PC-3 (cell line): Measurements from ENCODE around the gene CERS6. TPM values are rescaled to one million over a fixed set of nuclear protein-coding genes. Genes with fewer than 3 reads are reported as not detected.

ENCODE experiments used
- ATAC-seq: fragments of 200-7000 bp; cut with Tn5 transposase; 2 replicates; pipeline ENCODE4 v1.9.1; 2020; ENCODE audit warnings: mild to moderate bottlenecking, moderate library complexity
- BruUV-seq: library from RNA; stranded (reverse); fragments of 400-500 nt; replicated peaks from 2 replicates; lab custom pipeline; 2021; lab: Mats Ljungman, UMichigan
- CTCF ChIA-PET: fragments of 300-600 bp; sonication (Branson Sonifier 250); formaldehyde crosslinking; loops from one replicate; lab custom pipeline; 2022; ENCODE audit warnings: antibody characterized with exemption; lab: Charles Lee
- POLR2A ChIA-PET: fragments of 300-600 bp; sonication (Branson Sonifier 250); formaldehyde crosslinking; loops from one replicate; lab custom pipeline; 2022; ENCODE audit warnings: antibody characterized with exemption; ENCODE audit not compliant: unreplicated experiment; lab: Charles Lee
- DNase-seq: peaks from one replicate; pipeline ENCODE4 v3.0.0-alpha.2; 2015
- H2AFZ ChIP-seq: fragments of 300-600 bp; sonication (generic); 2 replicates; pipeline ENCODE4 v1.6.0; 2016; ENCODE audit warnings: antibody characterized with exemption, low read length
- H3F3A ChIP-seq: fragments of 300-600 bp; sonication (generic); one replicate; pipeline ENCODE4 v1.6.0; 2017; ENCODE audit warnings: antibody characterized with exemption, low read length, control low read depth, mild to moderate bottlenecking; ENCODE audit not compliant: unreplicated experiment
- H3K27ac ChIP-seq: fragments of 300-600 bp; sonication (generic); 2 replicates; pipeline ENCODE4 v1.5.1; 2016; ENCODE audit warnings: mild to moderate bottlenecking, low read length
- H3K27me3 ChIP-seq: fragments of 300-600 bp; sonication (generic); 2 replicates; pipeline ENCODE4 v1.6.1; 2016; ENCODE audit warnings: low read length, mixed read lengths
- H3K36me3 ChIP-seq: fragments of 300-600 bp; sonication (generic); 2 replicates; pipeline ENCODE4 v1.6.1; 2016; ENCODE audit warnings: low read depth, mixed run types, low read length, mixed read lengths
- H3K4me1 ChIP-seq: fragments of 300-600 bp; sonication (generic); 2 replicates; pipeline ENCODE4 v1.5.1; 2016; ENCODE audit warnings: low read length; ENCODE audit not compliant: insufficient read depth
- H3K4me2 ChIP-seq: fragments of 300-600 bp; sonication (generic); 2 replicates; pipeline ENCODE4 v1.6.0; 2016; ENCODE audit warnings: low read length
- H3K4me3 ChIP-seq: fragments of 300-600 bp; sonication (generic); 2 replicates; pipeline ENCODE4 v1.5.1; 2016; ENCODE audit warnings: mild to moderate bottlenecking, low read length, mixed read lengths
- H3K79me2 ChIP-seq: fragments of 300-600 bp; sonication (generic); 2 replicates; pipeline ENCODE4 v1.6.1; 2017; ENCODE audit warnings: low read length, mixed read lengths
- H3K9ac ChIP-seq: fragments of 300-600 bp; sonication (generic); 2 replicates; pipeline ENCODE4 v1.6.0; 2016; ENCODE audit warnings: mild to moderate bottlenecking, low read length
- H3K9me2 ChIP-seq: fragments of 300-600 bp; sonication (generic); replicated peaks from 2 replicates; pipeline ENCODE4 v1.6.1; 2016; ENCODE audit warnings: mixed run types, low read length, mixed read lengths
- H3K9me3 ChIP-seq: fragments of 300-600 bp; sonication (generic); 2 replicates; pipeline ENCODE4 v1.6.1; 2016; ENCODE audit warnings: low read length, mixed read lengths
- H4K20me1 ChIP-seq: fragments of 300-600 bp; sonication (generic); 2 replicates; pipeline ENCODE4 v1.6.1; 2016; ENCODE audit warnings: low read length, mixed read lengths
- CTCF ChIP-seq: fragments of 300-600 bp; sonication (generic); conservative IDR thresholded peaks from 2 replicates; pipeline ENCODE4 v1.5.1; 2017; ENCODE audit warnings: antibody characterized with exemption, low read depth, mild to moderate bottlenecking, low read length
- EZH2 ChIP-seq: fragments of 300-600 bp; sonication (generic); IDR thresholded peaks from one replicate; pipeline ENCODE4 v1.6.1; 2017; ENCODE audit warnings: antibody characterized with exemption, mild to moderate bottlenecking, low read length; ENCODE audit not compliant: unreplicated experiment
- EZH2phosphoT487 ChIP-seq: fragments of 300-600 bp; sonication (generic); IDR thresholded peaks from 2 replicates; pipeline ENCODE4 v1.6.1; 2018; ENCODE audit warnings: mild to moderate bottlenecking, antibody characterized with exemption, low read length, borderline replicate concordance
- intact Hi-C: fragments of 100-400 bp; cut with micrococcal nuclease; formaldehyde crosslinking; loops from 2 replicates; pipeline ENCODE4 v1.9.0; 2023
- total RNA-seq: library from RNA; depleted of rRNA; stranded (reverse); fragments of >200 nt; gene quantifications from 2 replicates; pipeline ENCODE4 v1.2.3, GENCODE V29; 2014

The CERS6 gene
- total RNA-seq, 1 experiment from 2014 or later: 24.2 TPM

- Histone ChIP-seq H3K4me3 (no peak overlapping the region), H3K79me2 (no peaks in the 10 kb centered on the region), H3K9ac (no peak overlapping the region), H3K9me2 (no peaks in the 10 kb centered on the region), H3K9me3 (no peaks in the 10 kb centered on the region), H3K4me2 (no peak overlapping the region), H2AFZ (no peak overlapping the region), H3K36me3 (no peaks in the 10 kb centered on the region), H3K27me3 (no peaks in the 10 kb centered on the region), H3K27ac (no peak overlapping the region), H4K20me1 (no peaks in the 10 kb centered on the region), H3F3A (no peaks in the 10 kb centered on the region), H3K4me1 (no peaks in the 10 kb centered on the region)
- no TSS peak for BruUV-seq
- ATAC-seq: no peak
- TF ChIP-seq EZH2phosphoT487: no peak
- TF ChIP-seq CTCF: no peak
- TF ChIP-seq EZH2: no peak
- CTCF ChIA-PET: no interaction called here
- DNase-seq: no peak
- POLR2A ChIA-PET: no interaction called here
- intact Hi-C loops: no loop called here
Observed at GRCh38 chr2:168611091-168611490, 155.0 kb downstream of the CERS6 start.

GRCh38 chr2:168611896-168612650 lies 156.0 kb downstream of the CERS6 start:
- CTCF ChIA-PET: no interaction called here
- H4K20me1 ChIP-seq: no peaks in the 10 kb centered on the region
- no TSS peak for BruUV-seq

More at GRCh38 chr2:168611896-168612650, 156.0 kb downstream of the CERS6 start:
- no peaks in the 10 kb centered on the region for H3F3A ChIP-seq
- H3K79me2 ChIP-seq: no peaks in the 10 kb centered on the region
- intact Hi-C loops: no loop called here
- no peak overlapping the region for H3K9ac ChIP-seq
- no peaks in the 10 kb centered on the region for H3K9me3 ChIP-seq
- TF ChIP-seq CTCF: no peak
- no peak for TF ChIP-seq EZH2phosphoT487
- TF ChIP-seq EZH2: no peak
- no peaks in the 10 kb centered on the region for H3K4me1 ChIP-seq
- POLR2A ChIA-PET: no interaction called here
- DNase-seq (no peak), ATAC-seq (no peak)
- no peak overlapping the region for H2AFZ ChIP-seq
- H3K4me2 ChIP-seq: no peak overlapping the region
- no peaks in the 10 kb centered on the region for H3K27me3 ChIP-seq
- H3K27ac ChIP-seq: no peak overlapping the region
- H3K9me2 ChIP-seq: no peaks in the 10 kb centered on the region
- H3K36me3 ChIP-seq: no peaks in the 10 kb centered on the region
- H3K4me3 ChIP-seq: no peak overlapping the region
